ENCODE results near the gene THSD4.

THSD4 gene

GRCh38 chr15:71148048-71148447 lies 32.8 kb downstream of the THSD4 start:
- H3K4me3 ChIP-seq (ENCODE audit: insufficient read depth in 1 of 2, low read depth in 1 of 2, low read length in 2 of 2) = no peak overlapping the region
- H3K9ac ChIP-seq (ENCODE audit: low read length) = no peak overlapping the region
- no peak overlapping the region for H3K18ac ChIP-seq (ENCODE audit: low read depth in 1 of 2, low read length in 2 of 2)
- H3K4ac ChIP-seq (ENCODE audit: low read depth in 1 of 2, low read length in 2 of 2) = no peak overlapping the region
- no peak overlapping the region for H4K91ac ChIP-seq (ENCODE audit: low read length)
- no peak overlapping the region for H2BK120ac ChIP-seq (ENCODE audit: low read depth, low read length)
- no peaks in the 10 kb centered on the region for H3K36me3 ChIP-seq (ENCODE audit: control insufficient read depth in 1 of 2, insufficient read depth in 2 of 2, low read depth in 1 of 2, low read length in 2 of 2)
- no peak overlapping the region for H2AK5ac ChIP-seq (ENCODE audit: low read length, severe bottlenecking)
- no peak for DNase-seq
- no peak overlapping the region for H3K14ac ChIP-seq (ENCODE audit: low read length in 2 of 2)
- H2BK15ac ChIP-seq (ENCODE audit: low read depth, poor library complexity, severe bottlenecking) = no peak overlapping the region
- H3K23ac ChIP-seq (ENCODE audit: low read length in 2 of 2) = no peak overlapping the region
- H3K79me1 ChIP-seq (replicated peaks; ENCODE audit: low read length, poor library complexity, severe bottlenecking) = peaks cover 16% of the 10 kb centered on the region
- WGBS = 97% methylated on average over 6 of the region's 6 CpGs
- H3K4me1 ChIP-seq (ENCODE audit: control insufficient read depth, insufficient read depth, low read depth, low read length) = peaks cover 9% of the 10 kb centered on the region
- H3K27me3 ChIP-seq (ENCODE audit: control insufficient read depth in 1 of 2, insufficient read depth in 1 of 2, low read length in 2 of 2) = no peaks in the 10 kb centered on the region
- H2BK5ac ChIP-seq (ENCODE audit: low read depth, low read length, poor library complexity, severe bottlenecking) = no peak overlapping the region
- no peak overlapping the region for H2BK12ac ChIP-seq (ENCODE audit: low read length in 2 of 2)
- H3K27ac ChIP-seq (ENCODE audit: low read length, poor library complexity, severe bottlenecking) = no peak overlapping the region
- H3K9me3 ChIP-seq (ENCODE audit: control insufficient read depth, low read length) = no peaks in the 10 kb centered on the region
- no peak overlapping the region for H4K8ac ChIP-seq (ENCODE audit: low read length)
- H3K4me2 ChIP-seq (ENCODE audit: low read length, poor library complexity, severe bottlenecking) = no peak overlapping the region
- no peak overlapping the region for H2AFZ ChIP-seq (ENCODE audit: low read depth, low read length)

- Histone ChIP-seq H3K27me3 (ENCODE audit: control insufficient read depth in 1 of 2, insufficient read depth in 1 of 2, low read length in 2 of 2) (no peaks in the 10 kb centered on the region), H2BK12ac (ENCODE audit: low read length in 2 of 2) (no peak overlapping the region), H2BK5ac (ENCODE audit: low read depth, low read length, poor library complexity, severe bottlenecking) (no peak overlapping the region), H3K79me1 (replicated peaks; ENCODE audit: low read length, poor library complexity, severe bottlenecking) (peaks cover 22% of the 10 kb centered on the region), H4K91ac (ENCODE audit: low read length) (no peak overlapping the region), H2BK120ac (ENCODE audit: low read depth, low read length) (no peak overlapping the region), H3K9ac (ENCODE audit: low read length) (no peak overlapping the region), H3K4ac (ENCODE audit: low read depth in 1 of 2, low read length in 2 of 2) (no peak overlapping the region), H3K9me3 (ENCODE audit: control insufficient read depth, low read length) (no peaks in the 10 kb centered on the region), H3K4me3 (ENCODE audit: insufficient read depth in 1 of 2, low read depth in 1 of 2, low read length in 2 of 2) (no peak overlapping the region), H2AFZ (ENCODE audit: low read depth, low read length) (no peak overlapping the region), H2BK15ac (ENCODE audit: low read depth, poor library complexity, severe bottlenecking) (no peak overlapping the region), H4K8ac (ENCODE audit: low read length) (no peak overlapping the region), H3K4me2 (ENCODE audit: low read length, poor library complexity, severe bottlenecking) (no peak overlapping the region), H3K14ac (ENCODE audit: low read length in 2 of 2) (no peak overlapping the region), H2AK5ac (ENCODE audit: low read length, severe bottlenecking) (peak overlapping the region; percentile 60), H3K4me1 (ENCODE audit: control insufficient read depth, insufficient read depth, low read depth, low read length) (peaks cover 15% of the 10 kb centered on the region), H3K18ac (ENCODE audit: low read depth in 1 of 2, low read length in 2 of 2) (no peak overlapping the region), H3K36me3 (ENCODE audit: control insufficient read depth in 1 of 2, insufficient read depth in 2 of 2, low read depth in 1 of 2, low read length in 2 of 2) (no peaks in the 10 kb centered on the region), H3K27ac (ENCODE audit: low read length, poor library complexity, severe bottlenecking) (peak overlapping the region; percentile 16), H3K23ac (ENCODE audit: low read length in 2 of 2) (no peak overlapping the region)
- WGBS = 86% methylated on average over 5 of the region's 7 CpGs
- DNase-seq = no peak
These were observed 34.6 kb downstream of the THSD4 start for GRCh38 chr15:71149646-71150557.

GRCh38 chr15:71151081-71151480 lies 35.8 kb downstream of the THSD4 start:
- H4K91ac ChIP-seq (ENCODE audit: low read length) = no peak overlapping the region
- H3K4ac ChIP-seq (ENCODE audit: low read depth in 1 of 2, low read length in 2 of 2) = no peak overlapping the region
- no peak overlapping the region for H2BK12ac ChIP-seq (ENCODE audit: low read length in 2 of 2)
- H3K27ac ChIP-seq (ENCODE audit: low read length, poor library complexity, severe bottlenecking) = peak overlapping the region; percentile 66
- H3K27me3 ChIP-seq (ENCODE audit: control insufficient read depth in 1 of 2, insufficient read depth in 1 of 2, low read length in 2 of 2) = no peaks in the 10 kb centered on the region
- H3K4me3 ChIP-seq (ENCODE audit: insufficient read depth in 1 of 2, low read depth in 1 of 2, low read length in 2 of 2) = no peak overlapping the region
- no peak overlapping the region for H2BK5ac ChIP-seq (ENCODE audit: low read depth, low read length, poor library complexity, severe bottlenecking)
- no peak overlapping the region for H2AK5ac ChIP-seq (ENCODE audit: low read length, severe bottlenecking)
- no peak overlapping the region for H3K14ac ChIP-seq (ENCODE audit: low read length in 2 of 2)
- H3K4me2 ChIP-seq (ENCODE audit: low read length, poor library complexity, severe bottlenecking) = no peak overlapping the region
- H4K8ac ChIP-seq (ENCODE audit: low read length) = no peak overlapping the region
- no peak overlapping the region for H3K18ac ChIP-seq (ENCODE audit: low read depth in 1 of 2, low read length in 2 of 2)
- DNase-seq = no peak
- H2BK120ac ChIP-seq (ENCODE audit: low read depth, low read length) = no peak overlapping the region
- peaks cover 5 to 9% of the 10 kb centered on the region in 2 experiments for H3K36me3 ChIP-seq (ENCODE audit: control insufficient read depth in 1 of 2, insufficient read depth in 2 of 2, low read depth in 1 of 2, low read length in 2 of 2)
- peaks cover 15% of the 10 kb centered on the region for H3K4me1 ChIP-seq (ENCODE audit: control insufficient read depth, insufficient read depth, low read depth, low read length)
- H2AFZ ChIP-seq (ENCODE audit: low read depth, low read length) = no peak overlapping the region
- peaks cover 22% of the 10 kb centered on the region for H3K79me1 ChIP-seq (replicated peaks; ENCODE audit: low read length, poor library complexity, severe bottlenecking)
- H3K9me3 ChIP-seq (ENCODE audit: control insufficient read depth, low read length) = no peaks in the 10 kb centered on the region
- H3K9ac ChIP-seq (ENCODE audit: low read length) = no peak overlapping the region
- 70% methylated on average over 2 of the region's 2 CpGs for WGBS
- no peak overlapping the region for H2BK15ac ChIP-seq (ENCODE audit: low read depth, poor library complexity, severe bottlenecking)
- no peak overlapping the region for H3K23ac ChIP-seq (ENCODE audit: low read length in 2 of 2)

- no peak overlapping the region for H2BK120ac ChIP-seq (ENCODE audit: low read depth, low read length)
- H2AFZ ChIP-seq (ENCODE audit: low read depth, low read length) = no peak overlapping the region
- H3K18ac ChIP-seq (ENCODE audit: low read depth in 1 of 2, low read length in 2 of 2) = no peak overlapping the region
- H3K4ac ChIP-seq (ENCODE audit: low read depth in 1 of 2, low read length in 2 of 2) = no peak overlapping the region
- no peak overlapping the region for H3K4me2 ChIP-seq (ENCODE audit: low read length, poor library complexity, severe bottlenecking)
- H3K27me3 ChIP-seq (ENCODE audit: control insufficient read depth in 1 of 2, insufficient read depth in 1 of 2, low read length in 2 of 2) = no peaks in the 10 kb centered on the region
- no peak for DNase-seq
- no peak overlapping the region for H4K91ac ChIP-seq (ENCODE audit: low read length)
- no peak overlapping the region for H3K27ac ChIP-seq (ENCODE audit: low read length, poor library complexity, severe bottlenecking)
- no peak overlapping the region for H3K14ac ChIP-seq (ENCODE audit: low read length in 2 of 2)
- H3K23ac ChIP-seq (ENCODE audit: low read length in 2 of 2) = no peak overlapping the region
- no peak overlapping the region for H3K4me3 ChIP-seq (ENCODE audit: insufficient read depth in 1 of 2, low read depth in 1 of 2, low read length in 2 of 2)
- peaks cover 7 to 9% of the 10 kb centered on the region in 2 experiments for H3K36me3 ChIP-seq (ENCODE audit: control insufficient read depth in 1 of 2, insufficient read depth in 2 of 2, low read depth in 1 of 2, low read length in 2 of 2)
- H2BK15ac ChIP-seq (ENCODE audit: low read depth, poor library complexity, severe bottlenecking) = no peak overlapping the region
- no peak overlapping the region for H2BK12ac ChIP-seq (ENCODE audit: low read length in 2 of 2)
- no peak overlapping the region for H2AK5ac ChIP-seq (ENCODE audit: low read length, severe bottlenecking)
- H3K79me1 ChIP-seq (replicated peaks; ENCODE audit: low read length, poor library complexity, severe bottlenecking) = peaks cover 21% of the 10 kb centered on the region
- H3K9ac ChIP-seq (ENCODE audit: low read length) = no peak overlapping the region
- no peak overlapping the region for H4K8ac ChIP-seq (ENCODE audit: low read length)
- peaks cover 15% of the 10 kb centered on the region for H3K4me1 ChIP-seq (ENCODE audit: control insufficient read depth, insufficient read depth, low read depth, low read length)
- 91% methylated on average over 7 of the region's 7 CpGs for WGBS
- H2BK5ac ChIP-seq (ENCODE audit: low read depth, low read length, poor library complexity, severe bottlenecking) = no peak overlapping the region
- H3K9me3 ChIP-seq (ENCODE audit: control insufficient read depth, low read length) = no peaks in the 10 kb centered on the region
These were observed 37.3 kb downstream of the THSD4 start for GRCh38 chr15:71152542-71152941.
